Transverse colon (tissue), 4 donors: Measurements from ENCODE around the gene ELAVL2.

ENCODE experiments used
- CTCF ChIP-seq, 5 experiments: fragments of 200-600 bp in 3 of 5; fragments of 450-650 bp in 2 of 5; sonication (generic) in 3 of 5; IDR thresholded peaks; 1 replicate in 2 of 5; 2 replicates in 3 of 5; pipeline ENCODE4 v1.5.1; 2016 to 2017; ENCODE audit warnings: antibody characterized with exemption in 5 of 5, inconsistent platforms in 3 of 5, mild to moderate bottlenecking in 2 of 5, moderate library complexity in 1 of 5
- POLR2A ChIP-seq: fragments of 450-650 bp; IDR thresholded peaks from one replicate; pipeline ENCODE4 v1.6.1; 2016; ENCODE audit warnings: antibody characterized with exemption, mild to moderate bottlenecking, moderate library complexity
- POLR2AphosphoS5 ChIP-seq, 3 donors: sonication (generic); formaldehyde crosslinking; IDR thresholded peaks; one replicate each; pipeline ENCODE4 v1.6.1; 2016; ENCODE audit warnings: antibody characterized with exemption in 3 of 3

- TF ChIP-seq CTCF (IDR thresholded peaks at IDR 0.05) (no peak), POLR2A (no peak), POLR2AphosphoS5 (IDR thresholded peaks at IDR 0.05) (no peak)
Observed at GRCh38 chr9:23812673-23813072, 13.4 kb downstream of the ELAVL2 start.
